Activated naive CD8-positive, alpha-beta T cell treated with anti-CD3 and anti-CD28 coated beads for 36 hours (primary cell): ENCODE results near the gene MRPL40. TPM values are rescaled to one million over a fixed set of nuclear protein-coding genes. Genes with fewer than 3 reads are reported as not detected.

ENCODE experiments used
- DNase-seq: peaks from one replicate; pipeline ENCODE4 v3.0.0; 2021
- H3K27ac Mint-ChIP-seq: one replicate; pipeline ENCODE4 v1.8.0; 2022; ENCODE audit warnings: mild to moderate bottlenecking, moderate library complexity, mixed read lengths
- H3K27me3 Mint-ChIP-seq: one replicate; pipeline ENCODE4 v1.8.0; 2022; ENCODE audit warnings: mild to moderate bottlenecking, mixed read lengths
- H3K36me3 Mint-ChIP-seq: one replicate; pipeline ENCODE4 v1.8.0; 2021; ENCODE audit warnings: mild to moderate bottlenecking, mixed read lengths
- H3K4me1 Mint-ChIP-seq: one replicate; pipeline ENCODE4 v1.8.0; 2021; ENCODE audit warnings: mixed read lengths
- H3K4me3 Mint-ChIP-seq: one replicate; pipeline ENCODE4 v1.8.0; 2022; ENCODE audit warnings: mild to moderate bottlenecking, moderate library complexity, mixed read lengths
- H3K9me3 Mint-ChIP-seq: one replicate; pipeline ENCODE4 v1.8.0; 2022; ENCODE audit warnings: mixed read lengths
- total RNA-seq, 2 experiments: library from RNA; stranded (reverse); gene quantifications; one replicate each; pipeline ENCODE4 v1.2.3, GENCODE V29; 2021

The MRPL40 gene
- total RNA-seq, 2 experiments from 2014 or later: 47.7 to 48.3 TPM

GRCh38 chr22:19457828-19458428, 25.6 kb downstream of the MRPL40 start:
- Mint-ChIP-seq H3K27ac (no peak overlapping the region), H3K4me3 (no peak overlapping the region), H3K36me3 (peaks cover 23% of the 10 kb centered on the region), H3K27me3 (no peaks in the 10 kb centered on the region), H3K4me1 (peaks cover 11% of the 10 kb centered on the region), H3K9me3 (no peaks in the 10 kb centered on the region)
- DNase-seq: no peak

GRCh38 chr22:19460036-19460435, 27.7 kb downstream of the MRPL40 start:
- Mint-ChIP-seq H3K4me1 (peaks cover 7% of the 10 kb centered on the region), H3K4me3 (no peak overlapping the region), H3K27me3 (no peaks in the 10 kb centered on the region), H3K36me3 (peaks cover 12% of the 10 kb centered on the region), H3K27ac (no peak overlapping the region), H3K9me3 (no peaks in the 10 kb centered on the region)
- DNase-seq: no peak

DNA sequence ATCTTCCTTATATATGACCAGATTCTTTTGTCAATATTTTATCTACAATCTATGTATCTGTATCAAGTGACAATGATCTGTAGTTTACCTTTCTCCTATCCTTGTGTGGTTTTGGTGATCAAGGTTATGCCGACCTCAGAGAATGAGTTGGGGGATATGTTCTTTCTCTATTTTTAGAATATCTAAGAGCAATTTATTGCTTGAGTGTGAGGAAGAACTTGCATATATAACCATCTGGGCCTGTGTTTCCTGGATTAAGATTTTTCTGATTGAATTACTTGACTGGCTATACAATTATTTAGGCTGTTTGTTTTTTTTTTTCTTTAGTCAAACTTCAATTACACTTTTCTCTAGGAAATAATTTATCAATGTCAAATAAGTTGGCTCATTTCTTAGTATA, 29.2 kb downstream of the MRPL40 start:
- Mint-ChIP-seq H3K4me3 (no peak overlapping the region), H3K4me1 (no peaks in the 10 kb centered on the region), H3K9me3 (no peaks in the 10 kb centered on the region), H3K27ac (no peak overlapping the region), H3K36me3 (peaks cover 10% of the 10 kb centered on the region), H3K27me3 (no peaks in the 10 kb centered on the region)
- no peak for DNase-seq

DNA sequence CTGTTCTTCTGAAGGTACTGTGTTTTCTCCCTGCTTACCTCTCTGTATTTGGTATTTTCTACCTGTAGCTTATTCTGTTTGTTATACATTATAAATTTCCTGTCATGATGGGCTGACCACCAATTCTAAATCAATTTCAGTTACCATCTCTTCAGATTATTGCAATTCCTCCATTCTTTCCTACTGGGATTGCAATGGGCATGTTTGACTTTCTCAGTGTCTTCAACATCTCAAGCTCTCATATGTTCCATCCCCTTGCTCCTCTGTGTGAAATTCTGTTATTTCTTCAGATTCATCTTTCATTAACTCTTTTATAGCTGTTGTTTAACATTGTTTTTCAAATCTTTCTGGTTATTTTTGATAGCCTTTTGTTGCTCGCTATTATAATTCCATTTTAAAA, 30.7 kb downstream of the MRPL40 start:
- DNase-seq: no peak
- no peak overlapping the region for H3K4me3 Mint-ChIP-seq
- H3K9me3 Mint-ChIP-seq: no peaks in the 10 kb centered on the region
- H3K4me1 Mint-ChIP-seq: no peaks in the 10 kb centered on the region
- no peak overlapping the region for H3K27ac Mint-ChIP-seq
- peaks cover 13% of the 10 kb centered on the region for H3K36me3 Mint-ChIP-seq
- no peaks in the 10 kb centered on the region for H3K27me3 Mint-ChIP-seq

DNA sequence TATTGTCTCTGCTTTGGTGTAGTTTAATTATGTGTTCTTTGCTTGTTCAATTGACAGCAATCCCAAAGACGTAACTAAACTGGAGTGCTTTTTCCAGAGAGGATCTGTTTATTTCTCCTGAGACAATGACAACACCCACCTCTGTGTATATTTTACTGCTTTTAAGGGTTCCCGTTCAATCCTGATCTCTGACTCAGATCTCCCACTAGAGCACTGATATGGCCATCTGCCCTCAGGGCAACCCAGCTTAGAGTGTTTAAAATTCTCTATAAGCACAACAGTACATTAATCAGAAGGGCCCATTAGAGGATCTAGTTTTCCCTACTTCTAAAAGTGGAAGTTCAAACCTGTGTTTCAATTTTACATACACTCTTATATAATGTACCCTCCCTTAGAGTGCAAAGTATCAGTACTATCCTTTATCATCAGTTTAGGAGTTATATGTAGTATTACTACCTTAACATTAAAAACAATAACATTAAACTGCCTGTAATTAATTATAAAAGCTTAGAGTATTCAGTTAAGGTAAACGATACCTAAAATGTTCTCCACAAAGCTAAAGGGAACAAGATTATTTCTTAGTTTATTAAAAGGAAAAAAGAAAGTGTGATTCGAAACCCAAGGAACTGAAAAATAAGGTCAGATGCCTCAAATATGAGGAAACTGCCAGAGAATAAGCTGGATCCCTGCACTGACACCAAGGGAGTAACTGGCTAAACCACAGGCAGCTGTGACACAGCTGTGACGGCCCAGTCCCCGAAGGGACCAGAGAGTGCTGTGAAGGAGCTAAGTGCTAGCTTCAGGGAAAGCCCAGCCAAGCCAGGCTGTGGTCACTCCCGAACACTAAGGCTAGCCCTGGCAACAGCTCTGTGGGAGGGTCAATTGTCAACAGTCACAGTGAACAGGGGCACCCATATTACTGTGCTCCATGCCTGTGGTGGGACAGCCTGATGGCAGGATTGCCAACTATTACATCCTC, 31.4 kb downstream of the MRPL40 start:
- no peak for DNase-seq
- H3K27me3 Mint-ChIP-seq: no peaks in the 10 kb centered on the region
- H3K9me3 Mint-ChIP-seq: no peaks in the 10 kb centered on the region
- H3K4me3 Mint-ChIP-seq: no peak overlapping the region
- peaks cover 14% of the 10 kb centered on the region for H3K36me3 Mint-ChIP-seq
- no peak overlapping the region for H3K27ac Mint-ChIP-seq
- H3K4me1 Mint-ChIP-seq: no peaks in the 10 kb centered on the region

- Mint-ChIP-seq H3K27ac (no peak overlapping the region), H3K9me3 (no peaks in the 10 kb centered on the region), H3K4me3 (no peak overlapping the region), H3K4me1 (no peaks in the 10 kb centered on the region), H3K36me3 (peaks cover 14% of the 10 kb centered on the region), H3K27me3 (no peaks in the 10 kb centered on the region)
- DNase-seq: no peak
These were observed 32.2 kb downstream of the MRPL40 start for GRCh38 chr22:19464546-19464945.

GRCh38 chr22:19464975-19465374, 32.6 kb downstream of the MRPL40 start:
- Mint-ChIP-seq H3K9me3 (no peaks in the 10 kb centered on the region), H3K4me1 (no peaks in the 10 kb centered on the region), H3K4me3 (no peak overlapping the region), H3K27me3 (no peaks in the 10 kb centered on the region), H3K36me3 (peaks cover 14% of the 10 kb centered on the region), H3K27ac (no peak overlapping the region)
- DNase-seq: no peak

- Mint-ChIP-seq H3K36me3 (peaks cover 14% of the 10 kb centered on the region), H3K4me3 (no peak overlapping the region), H3K9me3 (no peaks in the 10 kb centered on the region), H3K27ac (no peak overlapping the region), H3K4me1 (no peaks in the 10 kb centered on the region), H3K27me3 (no peaks in the 10 kb centered on the region)
- no peak for DNase-seq
These were observed 33.9 kb downstream of the MRPL40 start for GRCh38 chr22:19466126-19466716.

GRCh38 chr22:19466848-19467752, 34.8 kb downstream of the MRPL40 start:
- no peak for DNase-seq
- no peaks in the 10 kb centered on the region for H3K4me1 Mint-ChIP-seq
- H3K27ac Mint-ChIP-seq: no peak overlapping the region
- no peak overlapping the region for H3K4me3 Mint-ChIP-seq
- no peaks in the 10 kb centered on the region for H3K27me3 Mint-ChIP-seq
- peaks cover 17% of the 10 kb centered on the region for H3K36me3 Mint-ChIP-seq
- no peaks in the 10 kb centered on the region for H3K9me3 Mint-ChIP-seq

GRCh38 chr22:19467912-19468311, 35.6 kb downstream of the MRPL40 start:
- no peak overlapping the region for H3K27ac Mint-ChIP-seq
- peaks cover 14% of the 10 kb centered on the region for H3K36me3 Mint-ChIP-seq
- no peaks in the 10 kb centered on the region for H3K4me1 Mint-ChIP-seq
- no peak for DNase-seq
- no peaks in the 10 kb centered on the region for H3K9me3 Mint-ChIP-seq
- H3K27me3 Mint-ChIP-seq: no peaks in the 10 kb centered on the region
- no peak overlapping the region for H3K4me3 Mint-ChIP-seq

DNA sequence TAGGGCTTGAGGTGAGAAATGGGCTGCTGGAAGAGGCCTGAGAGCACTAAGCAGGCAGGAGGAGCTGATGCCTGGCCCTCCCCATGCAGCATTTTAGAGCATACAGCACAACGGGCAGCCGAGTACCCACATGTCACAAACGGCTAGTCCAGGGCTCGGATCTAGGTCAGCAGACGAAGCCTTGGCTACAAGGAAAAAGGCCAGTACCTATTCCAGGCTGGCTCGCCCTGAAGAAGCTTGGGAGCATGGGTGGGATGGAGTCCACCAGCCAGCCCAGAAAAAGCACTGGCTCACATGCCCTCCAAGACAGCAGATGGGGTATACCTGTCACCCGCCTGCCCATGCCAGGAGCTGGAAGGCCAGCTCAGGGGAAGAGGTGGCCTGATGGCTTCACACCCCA, 37.1 kb downstream of the MRPL40 start:
- Mint-ChIP-seq H3K36me3 (peaks cover 21% of the 10 kb centered on the region), H3K9me3 (no peaks in the 10 kb centered on the region), H3K4me3 (no peak overlapping the region)

GRCh38 chr22:19470010-19470409, 37.7 kb downstream of the MRPL40 start:
- H3K27ac Mint-ChIP-seq: no peak overlapping the region
- H3K36me3 Mint-ChIP-seq: peaks cover 21% of the 10 kb centered on the region
- H3K27me3 Mint-ChIP-seq: no peaks in the 10 kb centered on the region
- DNase-seq: no peak
- no peaks in the 10 kb centered on the region for H3K9me3 Mint-ChIP-seq
- H3K4me1 Mint-ChIP-seq: peaks cover 3% of the 10 kb centered on the region
- no peak overlapping the region for H3K4me3 Mint-ChIP-seq

More for the DNA sequence above, 37.1 kb downstream of the MRPL40 start:
- no peak overlapping the region for H3K27ac Mint-ChIP-seq
- H3K4me1 Mint-ChIP-seq: peaks cover 3% of the 10 kb centered on the region
- no peak for DNase-seq
- no peaks in the 10 kb centered on the region for H3K27me3 Mint-ChIP-seq

- Mint-ChIP-seq H3K4me1 (peaks cover 11% of the 10 kb centered on the region), H3K27ac (no peak overlapping the region), H3K4me3 (no peak overlapping the region), H3K9me3 (no peaks in the 10 kb centered on the region), H3K36me3 (peaks cover 16% of the 10 kb centered on the region), H3K27me3 (no peaks in the 10 kb centered on the region)
- DNase-seq: no peak
These were observed 39.2 kb downstream of the MRPL40 start for GRCh38 chr22:19471572-19471971.

GRCh38 chr22:19472233-19472632, 39.9 kb downstream of the MRPL40 start:
- Mint-ChIP-seq H3K27me3 (no peaks in the 10 kb centered on the region), H3K27ac (no peak overlapping the region), H3K4me3 (no peak overlapping the region), H3K36me3 (peaks cover 16% of the 10 kb centered on the region), H3K4me1 (peaks cover 14% of the 10 kb centered on the region), H3K9me3 (no peaks in the 10 kb centered on the region)
- no peak for DNase-seq
